Loucy (cell line): Measurements from ENCODE around the gene RAB15.
"Not testable (repeated sequence)": the region's sequence is repeated elsewhere in the genome, so short reads cannot be mapped to it uniquely, and the experiment has no call there.

Experiments used
- H2AFZ ChIP-seq: fragments of 200-600 bp; sonication (generic); 2 replicates; pipeline ENCODE4 v1.6.0; 2016; ENCODE audit warnings: antibody characterized with exemption, mild to moderate bottlenecking, low read length, moderate library complexity
- H3F3A ChIP-seq: fragments of 200-600 bp; 2 replicates; pipeline ENCODE4 v1.6.0; 2016; ENCODE audit warnings: antibody characterized with exemption, low read depth, mild to moderate bottlenecking
- H3K27me3 ChIP-seq: fragments of 200-600 bp; sonication (generic); 2 replicates; pipeline ENCODE4 v1.6.1; 2014; ENCODE audit warnings: low read length, mild to moderate bottlenecking; ENCODE audit not compliant: insufficient read depth, poor library complexity, severe bottlenecking
- H3K36me3 ChIP-seq: fragments of 200-600 bp; sonication (generic); 2 replicates; pipeline ENCODE4 v1.6.1; 2016; ENCODE audit warnings: low read length; ENCODE audit not compliant: insufficient read depth
- H3K4me1 ChIP-seq: fragments of 200-600 bp; sonication (generic); 2 replicates; pipeline ENCODE4 v1.5.1; 2014; ENCODE audit warnings: low read length, mild to moderate bottlenecking; ENCODE audit not compliant: insufficient read depth, poor library complexity, severe bottlenecking
- H3K4me2 ChIP-seq: fragments of 200-600 bp; sonication (generic); 2 replicates; pipeline ENCODE4 v1.6.0; 2014; ENCODE audit warnings: antibody characterized with exemption, low read length, low read depth, mild to moderate bottlenecking; ENCODE audit not compliant: poor library complexity, severe bottlenecking
- H3K4me3 ChIP-seq: fragments of 200-600 bp; sonication (generic); 2 replicates; pipeline ENCODE4 v1.5.1; 2014; ENCODE audit warnings: low read length, mild to moderate bottlenecking, mixed read lengths; ENCODE audit not compliant: poor library complexity, severe bottlenecking
- H3K79me2 ChIP-seq: fragments of 200-600 bp; sonication (generic); 2 replicates; pipeline ENCODE4 v1.6.1; 2014; ENCODE audit warnings: low read length; ENCODE audit not compliant: insufficient read depth
- H3K9ac ChIP-seq: fragments of 200-600 bp; sonication (generic); 2 replicates; pipeline ENCODE4 v1.6.0; 2014; ENCODE audit warnings: mild to moderate bottlenecking, low read depth, low read length, moderate library complexity; ENCODE audit not compliant: poor library complexity, severe bottlenecking
- H3K9me2 ChIP-seq: fragments of 200-600 bp; sonication (generic); replicated peaks from 2 replicates; pipeline ENCODE4 v1.6.1; 2016; ENCODE audit warnings: low read depth, low read length, mixed read lengths
- H3K9me3 ChIP-seq: fragments of 200-600 bp; sonication (generic); 2 replicates; pipeline ENCODE4 v1.6.1; 2014; ENCODE audit warnings: mild to moderate bottlenecking, antibody characterized with exemption, low read length, low read depth; ENCODE audit not compliant: insufficient read depth
- H4K20me1 ChIP-seq: fragments of 200-600 bp; sonication (generic); 2 replicates; pipeline ENCODE4 v1.6.0; 2014; ENCODE audit warnings: antibody characterized with exemption, low read length, mild to moderate bottlenecking; ENCODE audit not compliant: insufficient read depth, poor library complexity, severe bottlenecking
- EZH2phosphoT487 ChIP-seq: fragments of 200-600 bp; IDR thresholded peaks from 2 replicates; pipeline ENCODE4 v1.6.1; 2018; ENCODE audit warnings: antibody characterized with exemption, mild to moderate bottlenecking, moderate library complexity, borderline replicate concordance
- TF ChIP-seq, protein P1 (sequence below): fragments of 200-600 bp; sonication (generic); conservative IDR thresholded peaks from 2 replicates; pipeline ENCODE4 v1.5.1; 2014; ENCODE audit warnings: mild to moderate bottlenecking, antibody characterized with exemption, low read length

RAB15 gene

DNA sequence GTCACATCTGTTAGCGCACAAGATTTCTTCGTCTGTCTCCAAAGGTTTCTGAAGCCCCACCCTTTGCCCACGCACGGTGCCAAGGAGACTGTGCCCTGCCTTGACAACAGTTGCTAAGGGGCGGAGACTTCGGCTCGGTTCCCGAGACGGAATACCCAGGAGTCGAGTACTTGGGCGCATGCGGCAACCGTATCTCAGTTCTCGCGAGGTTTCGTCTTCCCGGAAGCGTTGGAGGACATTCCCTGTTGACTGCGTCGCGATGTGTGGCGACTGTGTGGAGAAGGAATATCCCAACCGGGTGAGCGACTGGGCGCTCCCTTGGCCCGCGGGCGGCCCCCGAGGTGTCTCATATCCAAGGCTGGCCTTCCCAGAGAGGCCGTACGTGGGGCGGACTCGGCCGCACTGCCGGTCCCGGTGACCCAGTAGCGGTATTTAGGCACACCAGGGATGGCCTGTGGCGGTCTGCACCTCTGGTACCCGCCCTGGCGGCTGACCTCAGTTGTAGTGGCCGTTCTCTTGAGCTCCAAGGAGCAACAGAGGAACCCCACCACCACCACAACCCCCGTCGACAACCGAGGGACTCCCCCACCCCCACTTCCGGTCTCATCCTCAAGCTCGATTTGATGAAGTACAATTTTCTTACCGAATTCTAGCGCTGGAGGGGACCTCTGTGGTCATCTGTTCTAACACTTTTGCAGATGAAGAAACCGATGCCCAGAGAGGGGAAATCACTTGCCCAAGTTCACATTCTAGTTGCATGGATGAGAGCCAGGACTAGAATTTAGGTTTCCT is 57.7 kb downstream of the RAB15 start, which contains the start of gene CHURC1:
Gene CHURC1 (plus strand): TSS at position 219 of the 792 bp plus-strand sequence. CDS start 41 bp downstream, at position 260.
- H3K4me2 ChIP-seq, result peak within 1 kb of the TSS; percentile 99
- TF ChIP-seq, protein P1, sequence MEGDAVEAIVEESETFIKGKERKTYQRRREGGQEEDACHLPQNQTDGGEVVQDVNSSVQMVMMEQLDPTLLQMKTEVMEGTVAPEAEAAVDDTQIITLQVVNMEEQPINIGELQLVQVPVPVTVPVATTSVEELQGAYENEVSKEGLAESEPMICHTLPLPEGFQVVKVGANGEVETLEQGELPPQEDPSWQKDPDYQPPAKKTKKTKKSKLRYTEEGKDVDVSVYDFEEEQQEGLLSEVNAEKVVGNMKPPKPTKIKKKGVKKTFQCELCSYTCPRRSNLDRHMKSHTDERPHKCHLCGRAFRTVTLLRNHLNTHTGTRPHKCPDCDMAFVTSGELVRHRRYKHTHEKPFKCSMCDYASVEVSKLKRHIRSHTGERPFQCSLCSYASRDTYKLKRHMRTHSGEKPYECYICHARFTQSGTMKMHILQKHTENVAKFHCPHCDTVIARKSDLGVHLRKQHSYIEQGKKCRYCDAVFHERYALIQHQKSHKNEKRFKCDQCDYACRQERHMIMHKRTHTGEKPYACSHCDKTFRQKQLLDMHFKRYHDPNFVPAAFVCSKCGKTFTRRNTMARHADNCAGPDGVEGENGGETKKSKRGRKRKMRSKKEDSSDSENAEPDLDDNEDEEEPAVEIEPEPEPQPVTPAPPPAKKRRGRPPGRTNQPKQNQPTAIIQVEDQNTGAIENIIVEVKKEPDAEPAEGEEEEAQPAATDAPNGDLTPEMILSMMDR, result no peak
- TF ChIP-seq EZH2phosphoT487, result no peak
- H3K27me3 ChIP-seq, result no peaks in the 10 kb centered on the region
- H2AFZ ChIP-seq, result peak within 1 kb of the TSS; percentile 77
- H4K20me1 ChIP-seq, result peaks cover 11% of the 10 kb centered on the region
- H3K79me2 ChIP-seq, result peaks cover 41% of the 10 kb centered on the region
- peak within 1 kb of the TSS; percentile 93 for H3K9ac ChIP-seq
- H3K9me2 ChIP-seq, result no peaks in the 10 kb centered on the region
- H3K9me3 ChIP-seq, result no peaks in the 10 kb centered on the region
- no peaks in the 10 kb centered on the region for H3K36me3 ChIP-seq
- H3K4me1 ChIP-seq, result peaks cover 24% of the 10 kb centered on the region
- peak within 1 kb of the TSS; percentile 93 for H3K4me3 ChIP-seq
- H3F3A ChIP-seq, result peaks cover 3% of the 10 kb centered on the region; the same call in 1 of the 2 replicates

DNA sequence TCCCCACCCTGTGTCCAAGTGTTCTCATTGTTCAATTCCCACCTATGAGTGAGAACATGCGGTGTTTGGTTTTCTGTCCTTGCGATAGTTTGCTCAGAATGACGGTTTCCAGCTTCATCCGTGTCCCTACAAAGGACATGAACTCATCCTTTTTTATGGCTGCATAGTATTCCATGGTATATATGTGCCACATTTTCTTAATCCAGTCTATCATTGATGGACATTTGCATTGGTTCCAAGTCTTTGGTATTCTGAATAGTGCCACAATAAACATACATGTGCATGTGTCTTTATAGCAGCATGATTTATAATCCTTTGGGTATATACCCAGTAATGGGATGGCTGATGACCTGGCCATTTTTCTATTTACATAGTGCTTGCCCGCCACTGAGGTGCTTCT is 58.7 kb downstream of the RAB15 start:
- not testable (repeated sequence) for H3K9me3 ChIP-seq, H3K9me2 ChIP-seq, H3F3A ChIP-seq, H2AFZ ChIP-seq, H3K9ac ChIP-seq, H3K36me3 ChIP-seq, H3K27me3 ChIP-seq
- H3K4me3 ChIP-seq, result peak overlapping the region; percentile 93
- H4K20me1 ChIP-seq, result peaks cover 11% of the 10 kb centered on the region
- H3K4me2 ChIP-seq, result peak overlapping the region; percentile 99
- peaks cover 23% of the 10 kb centered on the region for H3K4me1 ChIP-seq
- peaks cover 41% of the 10 kb centered on the region for H3K79me2 ChIP-seq

DNA sequence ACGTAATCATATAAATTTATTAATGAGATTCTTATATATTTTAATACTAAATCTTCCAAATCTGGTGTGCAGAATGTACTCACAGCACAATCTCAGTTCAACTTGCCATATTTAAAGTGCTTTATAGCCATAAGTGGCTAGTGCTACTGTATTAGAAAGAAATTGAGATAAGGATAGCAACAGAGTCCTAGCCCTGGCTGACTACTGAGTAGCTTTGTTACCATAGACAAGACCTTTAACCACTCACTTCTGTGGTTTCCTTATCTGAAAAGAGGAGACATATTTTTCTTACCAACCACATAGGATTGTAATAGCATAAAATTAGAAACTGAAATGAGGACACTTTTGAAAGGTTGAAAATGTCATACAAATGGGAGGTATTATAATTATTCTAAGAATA is 59.9 kb downstream of the RAB15 start:
- H3K27me3 ChIP-seq, result no peaks in the 10 kb centered on the region
- H3K36me3 ChIP-seq, result no peaks in the 10 kb centered on the region
- H3K79me2 ChIP-seq, result peaks cover 29% of the 10 kb centered on the region
- peaks cover 20% of the 10 kb centered on the region for H3K4me1 ChIP-seq
- peaks cover 3% of the 10 kb centered on the region; the same call in 1 of the 2 replicates for H3F3A ChIP-seq
- H3K9me2 ChIP-seq, result no peaks in the 10 kb centered on the region
- H4K20me1 ChIP-seq, result peaks cover 11% of the 10 kb centered on the region
- no peak overlapping the region for H3K9ac ChIP-seq
- no peak overlapping the region for H2AFZ ChIP-seq
- H3K4me2 ChIP-seq, result peak overlapping the region; percentile 12
- TF ChIP-seq, protein P1, result no peak
- TF ChIP-seq EZH2phosphoT487, result no peak
- no peaks in the 10 kb centered on the region for H3K9me3 ChIP-seq
- H3K4me3 ChIP-seq, result no peak overlapping the region
